Measurements from ENCODE around the gene LIN28B.
"Not testable (repeated sequence)": the region's sequence is repeated elsewhere in the genome, so short reads cannot be mapped to it uniquely, and the experiment has no call there.

LIN28B gene

DNA sequence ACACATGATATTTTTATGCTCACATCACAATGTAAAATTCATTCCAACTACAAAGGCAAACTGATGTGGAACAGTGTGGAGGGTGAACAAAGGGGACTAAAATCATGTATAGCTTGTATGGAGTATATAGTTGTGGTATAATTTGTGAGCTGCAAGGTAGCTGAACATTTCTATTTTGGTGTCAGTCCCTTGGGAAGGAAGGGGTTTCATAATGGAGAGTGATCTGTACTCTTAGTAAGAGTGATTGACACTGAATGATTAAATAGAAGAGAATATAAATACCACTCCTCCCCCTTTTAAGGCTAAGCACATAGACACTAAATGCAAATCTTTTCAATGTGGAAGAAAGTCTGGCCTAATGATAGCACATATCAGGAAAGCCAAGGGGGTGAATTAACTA, 118.3 kb downstream of the LIN28B start:
- DNase-seq, result no peak

- DNase-seq, result not testable (repeated sequence)
These were observed 119.5 kb downstream of the LIN28B start for GRCh38 chr6:105076418-105076817.

GRCh38 chr6:105077596-105078385, 120.9 kb downstream of the LIN28B start:
- peak; percentile 5 to 38 for DNase-seq

DNA sequence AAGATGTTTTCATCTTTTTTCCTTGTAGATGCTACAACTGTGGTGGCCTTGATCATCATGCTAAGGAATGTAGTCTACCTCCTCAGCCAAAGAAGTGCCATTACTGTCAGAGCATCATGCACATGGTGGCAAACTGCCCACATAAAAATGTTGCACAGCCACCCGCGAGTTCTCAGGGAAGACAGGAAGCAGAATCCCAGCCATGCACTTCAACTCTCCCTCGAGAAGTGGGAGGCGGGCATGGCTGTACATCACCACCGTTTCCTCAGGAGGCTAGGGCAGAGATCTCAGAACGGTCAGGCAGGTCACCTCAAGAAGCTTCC, 121.4 kb downstream of the LIN28B start:
- DNase-seq, result no peak

GRCh38 chr6:105080279-105080678, 123.4 kb downstream of the LIN28B start:
- DNase-seq, result no peak

DNA sequence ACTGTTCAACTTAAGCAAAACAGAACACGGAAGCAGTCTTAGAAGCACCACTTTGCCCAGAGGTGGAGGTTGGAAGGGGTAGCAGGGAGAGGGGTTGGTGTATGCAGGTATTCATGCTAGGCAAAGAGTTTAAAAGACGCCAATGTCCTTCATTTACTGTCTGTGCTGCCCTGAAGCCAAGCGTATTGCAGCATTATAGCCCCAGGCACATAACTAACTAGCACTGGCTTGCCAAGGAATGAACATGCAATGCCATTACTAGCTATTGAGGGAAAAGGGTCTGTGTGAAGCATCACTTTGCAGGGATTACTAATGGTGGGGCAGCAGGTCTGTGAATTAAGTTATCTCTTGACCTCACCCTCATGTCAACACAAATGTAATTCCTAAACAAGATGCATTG, 124.8 kb downstream of the LIN28B start:
- DNase-seq, result not testable (repeated sequence)

GRCh38 chr6:105087571-105088211, 130.8 kb downstream of the LIN28B start:
- DNase-seq, result peak; percentile 33

DNA sequence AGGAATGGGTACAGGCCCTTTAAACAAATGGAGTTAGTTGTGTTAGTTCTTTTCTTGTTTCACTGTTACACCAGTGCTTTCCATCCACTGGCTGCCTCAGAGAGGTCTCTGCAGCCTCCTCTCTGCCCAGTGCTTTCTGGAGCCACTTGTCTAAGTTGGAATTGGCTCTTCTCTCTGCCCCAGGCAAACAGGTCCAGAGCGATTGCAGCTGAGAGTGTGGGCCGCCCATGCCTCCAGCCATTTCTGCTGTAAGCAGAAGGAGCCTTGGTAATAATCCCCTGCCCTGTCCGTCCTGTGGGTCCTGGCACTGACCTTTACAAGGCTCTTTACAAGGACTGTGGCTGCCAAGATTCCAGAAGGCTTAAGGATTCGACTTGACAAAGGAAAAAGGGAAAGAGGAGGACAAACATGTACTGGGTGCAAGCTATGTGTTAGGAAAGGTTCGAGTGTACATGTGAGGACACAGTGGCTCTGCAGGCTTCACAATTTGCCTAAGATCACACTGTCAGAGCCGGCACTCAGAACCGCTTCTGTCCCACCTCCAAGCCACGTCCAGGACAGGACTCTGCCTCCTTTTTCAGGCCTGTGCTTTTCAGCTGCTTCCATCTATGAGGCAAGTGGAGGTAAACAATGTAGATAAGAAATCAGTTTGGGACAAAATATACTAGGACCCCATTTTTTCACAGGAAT, 134.4 kb downstream of the LIN28B start:
- no peak for DNase-seq

GRCh38 chr6:105094133-105094640, 137.3 kb downstream of the LIN28B start:
- no peak for DNase-seq

DNA sequence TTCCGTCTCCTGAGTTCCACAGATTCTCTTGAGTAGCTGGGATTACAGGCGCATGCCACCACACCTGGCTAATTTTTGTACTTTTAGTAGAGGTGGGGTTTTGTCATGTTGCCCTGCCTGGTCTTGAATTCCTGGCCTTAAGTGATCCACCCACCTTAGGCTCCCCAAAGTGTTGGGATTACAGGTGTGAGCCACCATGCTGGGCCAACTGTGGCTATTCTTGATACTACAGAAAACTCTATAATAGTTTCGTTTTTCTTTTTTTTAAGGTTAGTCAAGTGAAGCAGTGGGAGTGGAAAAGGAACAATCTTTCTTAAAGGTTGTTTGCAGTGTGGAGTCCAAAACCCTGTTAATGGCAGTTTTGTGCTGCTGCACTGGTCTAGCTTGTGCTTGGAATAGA, 138.2 kb downstream of the LIN28B start:
- DNase-seq, result no peak

DNA sequence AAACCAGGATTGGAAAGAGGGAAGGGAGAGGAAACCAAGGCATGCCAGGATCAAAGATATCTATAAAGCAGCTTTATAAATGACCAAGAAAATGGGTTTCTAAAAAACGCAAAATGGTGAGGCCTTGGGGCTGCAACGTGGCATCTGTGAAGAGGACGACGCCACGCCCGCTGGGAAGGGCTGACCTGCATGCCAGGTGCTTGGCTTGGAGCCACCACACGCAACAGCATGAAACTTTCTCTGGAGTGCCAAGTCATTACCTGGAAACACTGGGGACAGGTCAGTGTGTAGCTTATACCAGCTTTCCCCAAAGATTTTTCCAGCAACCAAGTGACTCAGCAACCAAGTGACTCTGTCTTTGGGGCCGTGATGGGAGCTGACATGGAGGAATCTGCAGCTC, 140.4 kb downstream of the LIN28B start:
- DNase-seq, result no peak

GRCh38 chr6:105099371-105099770, 142.5 kb downstream of the LIN28B start:
- no peak for DNase-seq

DNA sequence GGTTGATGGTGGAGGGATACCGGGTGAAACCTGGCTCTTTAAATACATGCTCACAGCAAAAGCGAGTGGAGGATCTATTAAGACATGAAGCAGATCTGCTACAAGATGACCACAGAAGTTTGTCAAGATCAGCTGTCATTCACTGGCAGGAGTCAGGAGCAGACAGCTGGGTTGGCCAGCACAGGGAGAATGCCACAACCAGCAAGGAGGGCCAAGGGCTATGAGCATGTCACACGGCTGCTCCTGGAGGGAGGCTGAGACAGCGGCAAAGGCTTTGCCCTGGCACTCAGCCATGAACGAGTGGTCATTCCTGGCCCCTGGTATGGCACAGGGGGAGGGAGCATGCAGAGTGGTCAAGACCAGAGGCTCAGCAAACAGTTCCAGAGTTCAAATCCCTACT, 145.3 kb downstream of the LIN28B start:
- DNase-seq, result no peak

- no peak for DNase-seq
These were observed 148.2 kb downstream of the LIN28B start for GRCh38 chr6:105105094-105105493.

DNA sequence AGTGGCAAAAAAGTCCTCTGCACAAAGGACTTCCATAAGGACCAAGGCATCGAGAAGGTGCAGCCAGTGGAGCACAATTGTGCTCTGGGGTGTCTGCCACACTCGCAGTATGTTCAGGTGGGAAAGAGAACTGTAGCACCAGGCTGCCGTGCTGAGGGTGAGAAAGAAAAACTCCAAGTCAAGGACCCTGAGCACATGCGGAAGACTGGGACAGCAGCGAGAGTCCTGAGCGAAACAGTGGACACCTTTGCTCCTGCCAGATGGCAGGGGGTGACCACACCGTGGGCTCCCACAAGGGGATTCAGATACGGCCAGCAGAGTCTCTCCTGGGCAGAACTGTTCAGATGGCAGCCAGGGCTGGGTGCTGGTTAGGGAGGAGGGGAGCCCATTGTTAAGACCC, 149.4 kb downstream of the LIN28B start:
- DNase-seq, result no peak

DNA sequence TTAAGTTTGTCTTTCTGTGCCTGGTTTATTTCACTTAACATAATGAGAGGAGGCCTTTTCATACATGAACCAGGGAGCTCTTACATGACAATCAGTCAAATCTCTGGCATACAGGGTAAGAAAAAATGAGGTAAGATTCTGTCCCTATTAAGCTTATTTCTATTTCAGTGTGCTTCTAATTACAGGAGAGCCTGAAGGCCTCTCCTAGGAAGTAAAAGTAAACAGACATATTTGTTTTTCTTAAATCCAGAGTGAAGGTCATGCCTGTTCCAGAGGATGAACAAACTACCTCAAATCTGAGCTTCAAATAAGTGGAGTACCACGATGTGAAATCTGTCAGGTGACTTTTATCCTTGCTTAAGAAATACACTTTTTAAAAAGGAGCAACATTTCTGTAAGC, 150.3 kb downstream of the LIN28B start:
- DNase-seq, result no peak

GRCh38 chr6:105108631-105109262, 151.8 kb downstream of the LIN28B start:
- DNase-seq, result no peak

GRCh38 chr6:105109955-105110895, 153.3 kb downstream of the LIN28B start:
- DNase-seq, result no peak

DNA sequence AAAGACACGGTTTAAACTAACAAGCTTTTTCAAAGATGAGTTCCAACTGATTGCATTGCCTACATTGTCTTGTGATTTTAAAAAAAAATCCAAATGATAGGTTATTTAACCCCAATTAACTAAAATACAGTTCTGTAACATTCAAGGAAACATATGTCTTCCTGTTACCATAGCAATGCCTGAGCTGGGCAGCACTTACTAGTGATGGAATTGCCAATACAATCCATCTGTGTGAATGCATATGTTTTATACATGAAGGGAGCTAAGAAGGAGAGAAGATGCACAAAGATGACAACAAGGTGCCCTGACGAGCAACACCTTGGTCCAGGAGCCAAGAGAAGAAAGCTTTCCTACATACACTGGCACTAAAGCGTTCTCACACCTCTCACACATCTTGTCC, 154.2 kb downstream of the LIN28B start:
- DNase-seq, result no peak

DNA sequence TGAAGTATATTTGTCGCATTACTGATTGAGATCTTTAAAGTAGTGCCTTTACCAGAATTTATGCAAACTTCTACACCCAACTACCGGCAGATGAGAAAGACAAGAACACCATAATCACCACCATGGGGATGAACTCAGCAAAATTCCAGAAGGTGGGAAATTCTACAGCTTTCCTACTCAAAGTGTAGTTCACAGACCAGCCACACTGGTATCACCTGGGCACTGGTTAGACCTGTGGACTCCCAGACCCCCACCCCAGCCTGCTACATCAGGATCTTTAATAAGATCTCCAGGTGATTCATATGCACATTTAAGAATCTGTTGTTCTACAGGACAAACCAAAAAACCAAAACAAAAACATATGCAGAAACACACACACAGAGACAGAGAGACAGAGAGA, 155.0 kb downstream of the LIN28B start:
- DNase-seq, result no peak

- no peak for DNase-seq
These were observed 155.7 kb downstream of the LIN28B start for GRCh38 chr6:105112577-105112976.

DNA sequence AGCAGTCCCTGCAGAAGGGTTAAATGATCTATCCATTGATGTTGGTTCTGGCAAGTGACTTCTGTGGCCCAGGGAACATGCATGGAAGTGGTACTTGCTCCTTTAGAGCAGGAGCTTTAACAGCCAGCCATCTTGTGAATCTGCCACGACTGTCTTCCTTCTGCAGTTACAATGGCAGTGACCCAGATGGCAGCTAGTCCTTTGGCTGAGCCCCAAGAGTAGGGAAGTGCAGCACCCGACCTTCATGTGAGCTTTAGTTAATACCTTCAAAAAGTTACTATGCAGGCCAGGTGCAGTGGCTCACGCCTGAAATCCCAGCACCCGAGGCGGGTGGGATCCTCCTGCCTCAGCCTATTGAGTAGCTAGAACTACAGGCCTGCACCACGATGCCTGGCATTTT, 156.5 kb downstream of the LIN28B start:
- no peak for DNase-seq
